Measurements from ENCODE around the gene TFRC.
"Not testable (repeated sequence)": the region's sequence is repeated elsewhere in the genome, so short reads cannot be mapped to it uniquely, and the experiment has no call there.

TFRC gene

DNA sequence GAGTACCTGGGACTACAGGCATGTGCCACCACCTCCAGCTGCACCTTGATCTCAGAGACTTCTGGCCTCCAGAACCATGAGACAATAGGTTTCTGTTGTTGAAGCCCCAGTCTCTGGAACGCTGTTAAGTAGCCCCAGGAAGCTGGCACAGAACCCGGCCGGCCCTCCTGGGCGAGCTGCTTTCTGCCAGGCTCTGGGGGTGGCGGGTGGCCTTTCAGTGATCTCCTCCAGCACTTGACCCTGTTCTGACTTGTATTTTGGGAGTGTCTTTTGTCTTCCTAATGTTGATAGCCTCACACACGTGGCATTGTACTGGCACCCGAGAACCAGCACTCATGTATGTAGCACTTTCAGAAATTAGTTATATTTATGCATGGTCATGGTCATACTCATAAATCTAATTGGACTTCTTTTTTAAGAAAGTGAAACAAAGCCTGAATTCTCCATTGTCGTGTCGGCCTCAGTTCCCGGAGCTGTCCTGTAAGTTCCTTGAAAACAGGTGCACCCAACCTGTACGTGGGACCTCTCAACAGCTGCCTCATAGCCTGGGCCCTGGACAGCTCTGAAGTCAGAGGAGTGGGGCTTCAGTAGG lies 74.0 kb downstream of the TFRC start:
- no peak for DNase-seq (ENCODE audit: low read depth in 2 of 3, low spot score in 1 of 3)

DNA sequence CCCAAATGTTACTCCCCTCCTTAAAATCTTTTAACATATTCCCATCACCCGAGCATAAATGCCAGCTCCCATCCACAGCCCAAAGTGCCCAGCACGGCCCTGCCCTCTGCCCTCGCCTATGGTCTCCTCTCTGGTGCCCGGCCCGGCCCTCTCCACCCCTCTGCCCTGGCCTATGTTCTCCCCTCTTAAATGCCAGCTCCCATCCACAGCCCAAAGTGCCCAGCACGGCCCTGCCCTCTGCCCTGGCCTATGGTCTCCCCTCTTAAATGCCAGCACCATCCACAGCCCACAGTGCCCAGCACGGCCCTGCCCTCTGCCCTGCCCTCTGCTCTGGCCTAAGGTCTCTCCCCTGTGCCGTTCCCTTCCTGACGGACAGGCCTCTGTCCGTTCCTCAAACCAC lies 76.6 kb downstream of the TFRC start:
- not testable (repeated sequence) for DNase-seq (ENCODE audit: low read depth in 2 of 3, low spot score in 1 of 3)

DNA sequence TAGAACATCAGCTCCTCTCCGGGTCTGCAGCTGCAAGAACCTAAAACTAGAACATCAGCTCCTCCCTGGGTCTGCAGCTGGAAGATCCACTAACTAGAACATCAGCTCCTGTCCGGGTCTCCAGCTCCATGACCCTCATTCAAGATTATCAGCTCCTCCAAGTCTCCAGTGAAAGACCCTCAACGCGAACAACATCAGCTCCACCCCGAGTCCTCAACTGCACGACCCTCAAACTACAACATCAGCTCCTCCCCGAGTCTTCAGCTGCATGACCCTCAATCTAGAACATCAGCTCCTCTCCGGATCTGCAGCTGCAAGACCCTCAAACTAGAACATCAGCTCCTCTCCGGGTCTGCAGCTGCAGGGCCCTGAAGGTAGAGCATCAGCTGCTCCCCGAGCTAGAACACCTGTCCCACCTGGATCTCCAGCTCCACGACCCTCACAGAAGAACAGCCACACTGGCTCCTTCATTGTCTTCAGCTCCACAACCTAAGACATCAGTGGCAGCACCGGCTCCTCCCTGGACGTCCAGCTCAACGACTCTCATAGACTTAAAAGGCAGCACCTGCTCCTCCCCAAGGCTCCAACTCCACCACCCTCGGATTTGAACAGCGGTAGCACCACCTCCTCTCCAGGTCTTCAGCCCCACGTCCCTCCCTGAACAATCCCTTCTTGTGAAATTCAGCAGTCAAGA lies 77.4 kb downstream of the TFRC start:
- not testable (repeated sequence) for DNase-seq (ENCODE audit: low read depth in 2 of 3, low spot score in 1 of 3)

DNA sequence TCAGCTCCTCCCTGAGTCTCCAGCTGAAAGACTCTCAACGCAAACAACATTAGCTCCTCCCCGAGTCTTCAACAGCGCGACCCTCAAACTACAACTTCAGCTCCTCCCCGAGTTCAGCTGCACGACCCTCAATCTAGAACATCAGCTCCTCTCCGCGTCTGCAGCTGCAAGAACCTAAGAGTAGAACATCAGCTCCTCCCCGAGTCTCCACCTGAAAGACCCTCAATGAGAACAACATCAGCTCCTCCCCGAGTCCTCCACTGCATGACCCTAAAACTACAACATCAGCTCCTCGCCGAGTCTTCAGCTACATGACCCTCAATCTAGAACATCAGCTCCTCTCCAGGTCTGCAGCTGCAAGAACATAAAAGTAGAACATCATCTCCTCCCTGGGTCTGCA lies 78.3 kb downstream of the TFRC start:
- no peak for DNase-seq (ENCODE audit: low read depth in 2 of 3, low spot score in 1 of 3)

DNA sequence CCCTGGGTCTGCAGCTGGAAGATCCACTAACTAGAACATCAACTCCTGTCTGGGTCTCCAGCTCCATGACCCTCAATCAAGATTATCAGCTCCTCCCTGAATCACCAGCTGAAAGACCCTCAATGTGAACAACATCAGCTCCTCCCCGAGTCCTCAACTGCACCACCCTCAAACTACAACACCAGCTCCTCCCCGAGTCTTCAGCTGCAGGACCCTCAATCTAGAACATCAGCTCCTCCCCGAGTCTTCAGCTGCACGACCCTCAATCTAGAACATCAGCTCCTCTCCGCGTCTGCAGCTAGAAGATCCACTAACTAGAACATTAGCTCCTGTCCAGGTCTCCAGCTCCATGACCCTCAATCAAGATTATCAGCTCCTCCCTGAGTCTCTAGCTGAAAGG lies 79.2 kb downstream of the TFRC start:
- DNase-seq (ENCODE audit: low read depth in 2 of 3, low spot score in 1 of 3) = not testable (repeated sequence)

DNA sequence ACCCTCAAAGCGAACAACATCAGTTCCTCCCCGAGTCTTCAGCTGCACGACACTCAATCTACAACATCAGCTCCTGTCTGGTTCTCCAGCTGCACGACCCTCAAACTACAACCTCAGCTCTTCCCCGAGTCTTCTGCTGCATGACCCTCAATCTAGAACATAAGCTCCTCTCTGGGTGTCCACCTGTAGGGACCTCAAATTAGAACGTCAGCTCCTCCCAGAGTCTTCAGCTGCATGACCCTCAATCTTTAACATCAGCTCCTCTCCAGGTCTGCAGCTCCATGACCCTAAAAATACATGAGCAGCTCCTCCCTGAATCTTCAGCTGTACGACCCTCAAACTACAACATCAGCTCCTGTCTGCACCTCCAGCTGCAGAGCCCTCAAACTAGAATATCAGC lies 80.7 kb downstream of the TFRC start:
- not testable (repeated sequence) for DNase-seq (ENCODE audit: low read depth in 2 of 3, low spot score in 1 of 3)

DNA sequence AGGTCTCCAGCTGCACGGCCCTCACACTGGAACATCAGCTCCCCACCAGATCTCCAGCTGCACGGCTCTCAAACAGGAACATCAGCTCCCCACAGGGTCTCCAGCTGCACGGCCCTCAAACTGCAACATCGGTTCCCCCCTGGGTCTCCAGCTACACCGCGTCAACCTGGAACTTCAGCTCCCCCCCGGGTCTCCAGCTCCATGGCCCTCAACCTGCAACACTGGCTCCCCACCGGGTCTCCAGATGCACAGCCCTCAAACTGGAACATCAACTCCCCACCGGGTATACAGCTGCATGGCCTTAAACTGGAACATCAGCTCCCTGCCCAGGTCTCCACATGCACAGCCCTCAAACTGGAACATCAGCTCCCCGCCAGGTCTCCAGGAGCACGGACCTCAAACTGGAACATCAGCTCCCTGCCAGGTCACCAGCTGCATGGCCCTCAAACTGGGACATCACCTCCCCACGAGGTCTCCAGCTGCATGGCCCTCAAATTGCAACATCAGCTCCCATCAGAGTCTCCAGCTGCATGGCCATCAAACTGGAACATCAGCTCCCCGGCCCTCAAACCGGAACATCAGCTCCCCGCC lies 81.4 kb downstream of the TFRC start:
- DNase-seq (ENCODE audit: low read depth in 2 of 3, low spot score in 1 of 3) = not testable (repeated sequence)

DNA sequence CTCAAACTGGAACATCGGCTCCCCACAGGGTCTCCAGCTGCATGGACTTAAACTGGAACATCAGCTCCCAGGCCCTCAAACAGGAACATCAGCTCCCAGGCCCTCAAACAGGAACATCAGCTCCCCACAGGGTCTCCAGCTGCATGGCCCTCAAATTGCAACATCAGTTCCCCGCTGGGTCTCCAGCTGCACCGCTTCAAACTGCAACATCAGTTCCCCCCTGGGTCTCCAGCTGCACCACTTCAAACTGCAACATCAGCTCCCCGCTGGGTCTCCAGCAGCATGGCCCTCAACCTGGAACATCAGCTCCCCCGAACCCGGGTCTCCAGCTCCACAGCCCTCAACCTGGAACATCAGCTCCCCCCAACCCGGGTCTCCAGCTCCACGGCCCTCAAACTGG lies 82.0 kb downstream of the TFRC start:
- DNase-seq (ENCODE audit: low read depth in 2 of 3, low spot score in 1 of 3) = no peak

Data from stimulated activated CD4-positive, alpha-beta T cell treated with anti-CD3 and anti-CD28 coated beads, Interleukin-12 subunit alpha, Interleukin-12 subunit beta, amount 100 ng/mL, for 48 hours (primary cell).